K562 (cell line): ENCODE data around the gene IL23A. TPM values are rescaled to one million over a fixed set of nuclear protein-coding genes. Genes with fewer than 3 reads are reported as not detected.

Source experiments
- BMI1 ChIP-seq: fragments of 150-350 bp; IDR thresholded peaks from 2 replicates; pipeline ENCODE4 v1.6.1; 2014; ENCODE audit warnings: low read length
- CBFA2T2 ChIP-seq: fragments of 450-650 bp; conservative IDR thresholded peaks from 2 replicates; pipeline ENCODE4 v1.6.1; 2017; ENCODE audit warnings: mild to moderate bottlenecking
- CBX1 ChIP-seq: sonication (generic); IDR thresholded peaks from 2 replicates; pipeline ENCODE4 v1.6.1; 2016; ENCODE audit warnings: antibody characterized with exemption, low read depth, mild to moderate bottlenecking
- COPS2 ChIP-seq: fragments of 450-650 bp; conservative IDR thresholded peaks from 2 replicates; pipeline ENCODE4 v1.6.1; 2016; ENCODE audit warnings: mild to moderate bottlenecking, moderate library complexity
- CTCF ChIP-seq, 3 experiments: IDR thresholded peaks in 2 of 3; conservative IDR thresholded peaks in 1 of 3; 2 replicates each; pipeline ENCODE4 v1.5.1; 2011 to 2012; ENCODE audit warnings: low read length in 3 of 3, mild to moderate bottlenecking in 3 of 3, control low read depth in 2 of 3, improper control_type of control experiment in 1 of 3, inconsistent platforms in 1 of 3, low read depth in 1 of 3, mixed read lengths in 1 of 3, moderate library complexity in 1 of 3; ENCODE audit not compliant: insufficient read depth in 2 of 3
- E2F3 ChIP-seq: fragments of 250-450 bp; sonication (Bioruptor Pico); IDR thresholded peaks from 2 replicates; pipeline ENCODE4 v1.4.0; 2020; ENCODE audit warnings: mild to moderate bottlenecking
- EP400 ChIP-seq: fragments of 450-650 bp; IDR thresholded peaks from 2 replicates; pipeline ENCODE4 v1.6.1; 2017; ENCODE audit warnings: antibody characterized with exemption, mild to moderate bottlenecking, moderate library complexity
- FOSL1 ChIP-seq: fragments of 200-800 bp; sonication (Bioruptor generic); conservative IDR thresholded peaks from 2 replicates; pipeline ENCODE4 v1.6.1; 2016; ENCODE audit warnings: missing genetic modification characterization, missing compliant biosample characterization
- FOXK2 ChIP-seq, 2 experiments: fragments of 450-650 bp; IDR thresholded peaks in 1 of 2; conservative IDR thresholded peaks in 1 of 2; 2 replicates each; pipeline ENCODE4 v1.6.1; 2016; ENCODE audit warnings: low read depth in 2 of 2, mild to moderate bottlenecking in 1 of 2
- MBD2 ChIP-seq: sonication (generic); IDR thresholded peaks from 2 replicates; pipeline ENCODE4 v1.6.1; 2016; ENCODE audit warnings: low read depth, borderline replicate concordance
- NFXL1 ChIP-seq: fragments of 450-650 bp; formaldehyde crosslinking; IDR thresholded peaks from 2 replicates; pipeline ENCODE4 v1.4.0; 2021; ENCODE audit warnings: mild to moderate bottlenecking
- PHF8 ChIP-seq: fragments of 200-600 bp; sonication (generic); IDR thresholded peaks from 2 replicates; pipeline ENCODE4 v1.6.1; 2012; ENCODE audit warnings: mixed run types, mild to moderate bottlenecking, inconsistent platforms, low read length, moderate library complexity, borderline replicate concordance
- POLR2A ChIP-seq: fragments of 450-650 bp; conservative IDR thresholded peaks from 2 replicates; pipeline ENCODE4 v1.6.1; 2016
- PRMT5 ChIP-seq: sonication (generic); formaldehyde crosslinking; IDR thresholded peaks from 2 replicates; pipeline ENCODE4 v1.5.0; 2020; ENCODE audit warnings: missing genetic modification reagents
- PTRF ChIP-seq: fragments of 450-650 bp; IDR thresholded peaks from 2 replicates; pipeline ENCODE4 v1.6.1; 2016; ENCODE audit warnings: mild to moderate bottlenecking, missing genetic modification characterization, missing compliant biosample characterization
- PYGO2 ChIP-seq: fragments of 450-650 bp; IDR thresholded peaks from 2 replicates; pipeline ENCODE4 v1.6.1; 2016; ENCODE audit warnings: mild to moderate bottlenecking, missing genetic modification characterization, moderate library complexity, missing compliant biosample characterization
- RAD21 ChIP-seq, 2 experiments: fragments of 250-450 bp in 1 of 2; fragments of 450-650 bp in 1 of 2; sonication (Bioruptor Pico) in 1 of 2; formaldehyde crosslinking in 1 of 2; IDR thresholded peaks in 1 of 2; conservative IDR thresholded peaks in 1 of 2; 2 replicates each; pipeline versions ENCODE4 v1.4.0 to v1.8.0; 2020 to 2022; ENCODE audit warnings: mild to moderate bottlenecking in 2 of 2, moderate library complexity in 1 of 2
- SAP30 ChIP-seq: fragments of 200-600 bp; sonication (generic); IDR thresholded peaks from 2 replicates; pipeline ENCODE4 v1.6.1; 2012; ENCODE audit warnings: borderline replicate concordance, low read depth, mild to moderate bottlenecking, moderate library complexity, low read length, control low read depth, inconsistent platforms; ENCODE audit not compliant: insufficient read depth, poor library complexity, severe bottlenecking
- TAF7 ChIP-seq: fragments of 450-650 bp; IDR thresholded peaks from 2 replicates; pipeline ENCODE4 v1.6.1; 2016; ENCODE audit warnings: missing genetic modification characterization, missing compliant biosample characterization
- TGIF2 ChIP-seq: sonication (generic); formaldehyde crosslinking; IDR thresholded peaks from 2 replicates; pipeline ENCODE4 v1.8.1; 2022; ENCODE audit warnings: mild to moderate bottlenecking, missing genetic modification reagents, moderate library complexity
- TSC22D4 ChIP-seq: fragments of 450-650 bp; IDR thresholded peaks from 2 replicates; pipeline ENCODE4 v1.6.1; 2016; ENCODE audit warnings: missing genetic modification characterization, missing biosample characterization, control low read depth
- ZBTB7A ChIP-seq: IDR thresholded peaks from 2 replicates; pipeline ENCODE4 v1.6.1; 2011; ENCODE audit warnings: low read depth, mild to moderate bottlenecking, low read length, moderate library complexity, borderline replicate concordance; ENCODE audit not compliant: control insufficient read depth
- ZFP36 ChIP-seq: fragments of 150-350 bp; IDR thresholded peaks from 2 replicates; pipeline ENCODE4 v1.6.1; 2018; ENCODE audit warnings: low read length, low read depth; ENCODE audit not compliant: partially characterized antibody
- ZNF395 ChIP-seq: fragments of 200-800 bp; sonication (Bioruptor generic); IDR thresholded peaks from 2 replicates; pipeline ENCODE4 v1.6.1; 2017; ENCODE audit warnings: missing genetic modification characterization, missing compliant biosample characterization
- ZNF444 ChIP-seq: fragments of 250-450 bp; sonication (Bioruptor Pico); IDR thresholded peaks from 2 replicates; pipeline ENCODE4 v1.4.0; 2020; ENCODE audit warnings: mild to moderate bottlenecking, moderate library complexity
- ZNF780A ChIP-seq: fragments of 250-450 bp; sonication (Bioruptor Pico); IDR thresholded peaks from 2 replicates; pipeline ENCODE4 v1.5.0; 2021; ENCODE audit warnings: mild to moderate bottlenecking
- ZNF785 ChIP-seq: fragments of 250-450 bp; sonication (Bioruptor Pico); IDR thresholded peaks from 2 replicates; pipeline ENCODE4 v1.4.0; 2020; ENCODE audit warnings: mild to moderate bottlenecking
- polyA plus RNA-seq, 8 experiments: library from polyadenylated mRNA; depleted of rRNA in 4 of 8; stranded (reverse) in 5 of 8; unstranded in 3 of 8; fragments of >200 nt; fragmentation: Nextera tagmentation in 2 of 8; fragmentation: Illumina TruSeq in 1 of 8; extraction: Ambion mirVana in 2 of 8; extraction: Trizol in 1 of 8; gene quantifications; 2 replicates each; pipeline versions ENCODE4 v1.2.1 to v1.2.3, GENCODE V29; 2011 to 2014; ENCODE audit warnings: inconsistent platforms in 1 of 8, missing spikeins in 1 of 8
- total RNA-seq, 7 experiments: library from RNA; depleted of rRNA in 6 of 7; stranded (reverse); fragments of >200 nt in 6 of 7; fragmentation: Illumina TruSeq in 2 of 7; extraction: Trizol in 2 of 7; gene quantifications; 2 replicates each; pipeline versions ENCODE4 v1.2.1 to v1.2.3, GENCODE V29; 2011 to 2021; ENCODE audit warnings: low replicate concordance in 1 of 7

The IL23A gene
- total and polyA plus RNA-seq, 9 of the 15 experiments (the other 6 are each of a cell fraction or from before 2014, with no cell fraction given): 4.4 to 37.2 (median 9.6) TPM

- TF ChIP-seq SAP30: peak; percentile 53
- TF ChIP-seq TAF7 (tag): peak; percentile 69; the same call in 1 of the 2 replicates
- no peak for TF ChIP-seq PRMT5 (CRISPR knock-in tag)
- peak; percentile 57; the same call in 1 of the 2 replicates for TF ChIP-seq CBFA2T2
- no peak for TF ChIP-seq PYGO2
- TF ChIP-seq COPS2: no peak
- no peak for TF ChIP-seq PTRF (tag)
- TF ChIP-seq ZBTB7A: peak; percentile 88; the same call in 1 of the 2 replicates
- peak; percentile 46 to 83 for TF ChIP-seq RAD21 (CRISPR knock-in tag; conservative IDR thresholded peaks at IDR 0.05 in 1 of 2, IDR thresholded peaks at IDR 0.05 in 1 of 2)
- peak; percentile 69 for TF ChIP-seq CBX1
- TF ChIP-seq TSC22D4 (tag): no peak
- no peak for TF ChIP-seq BMI1
- no peak for TF ChIP-seq ZFP36
- no peak for TF ChIP-seq ZNF780A (CRISPR knock-in tag)
- TF ChIP-seq EP400: peak; percentile 95
- peak; percentile 17; the same call in 1 of the 2 replicates for TF ChIP-seq FOSL1 (tag)
- peak; percentile 88 for TF ChIP-seq POLR2A
- peak; percentile 85; the same call in 1 of the 2 replicates for TF ChIP-seq PHF8
- no peak for TF ChIP-seq TGIF2
- TF ChIP-seq ZNF395 (CRISPR knock-in tag): peak; percentile 78
- TF ChIP-seq MBD2: peak; percentile 60; the same call in 1 of the 2 replicates
- TF ChIP-seq NFXL1 (CRISPR knock-in tag): no peak
- TF ChIP-seq E2F3: no peak
- TF ChIP-seq ZNF444: no peak
- no peak; a peak in 1 of 4 replicates for TF ChIP-seq FOXK2 (conservative IDR thresholded peaks at IDR 0.05 in 1 of 2, IDR thresholded peaks at IDR 0.05 in 1 of 2; ENCODE audit: low read depth in 2 of 2)
- TF ChIP-seq CTCF (IDR thresholded peaks at IDR 0.05 in 2 of 3, conservative IDR thresholded peaks at IDR 0.05 in 1 of 3; ENCODE audit: insufficient read depth in 2 of 3, low read depth in 1 of 3, low read length in 3 of 3): peak; percentile 69 to 76 (median 75)
- no peak for TF ChIP-seq ZNF785 (CRISPR knock-in tag)
Measured at GRCh38 chr12:56315622-56316473, 22.8 kb upstream of the IL23A start, which contains the start of gene CNPY2 (continued).
